GM18868 (cell line): ENCODE results near the gene FAM170B.

Source experiments
- ATAC-seq: cut with Tn5 transposase; IDR thresholded peaks from one replicate; pipeline ENCODE4 v1.9.1; 2021; ENCODE audit warnings: mild to moderate bottlenecking, moderate library complexity; ENCODE audit not compliant: unreplicated experiment

Gene FAM170B

GRCh38 chr10:49133706-49134248 lies at the start of gene FAM170B:
TSS of gene FAM170B (minus strand) at chr10:49134021. CDS start at chr10:49133918, 103 bp downstream.
- ATAC-seq = no peak

DNA sequence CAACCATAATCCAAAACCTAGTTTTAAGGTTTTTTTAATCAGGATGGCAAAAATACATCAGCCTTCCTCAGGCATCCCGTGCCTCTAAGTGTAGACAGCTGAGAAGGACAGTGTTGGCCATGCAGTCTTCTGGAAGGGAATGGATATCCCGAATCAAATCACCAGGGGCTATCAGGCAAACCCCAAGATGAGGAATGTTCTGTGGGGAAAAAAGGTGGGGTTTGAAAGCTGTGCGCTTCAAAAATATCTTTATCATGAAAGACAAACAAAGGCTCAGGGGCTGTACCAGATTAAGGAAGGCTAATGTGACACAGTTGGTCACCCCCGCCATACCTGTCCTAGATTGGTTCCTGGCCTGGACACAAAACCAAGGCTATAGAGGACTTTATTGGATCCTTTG lies 49.0 kb upstream of the FAM170B start:
- no peak for ATAC-seq

DNA sequence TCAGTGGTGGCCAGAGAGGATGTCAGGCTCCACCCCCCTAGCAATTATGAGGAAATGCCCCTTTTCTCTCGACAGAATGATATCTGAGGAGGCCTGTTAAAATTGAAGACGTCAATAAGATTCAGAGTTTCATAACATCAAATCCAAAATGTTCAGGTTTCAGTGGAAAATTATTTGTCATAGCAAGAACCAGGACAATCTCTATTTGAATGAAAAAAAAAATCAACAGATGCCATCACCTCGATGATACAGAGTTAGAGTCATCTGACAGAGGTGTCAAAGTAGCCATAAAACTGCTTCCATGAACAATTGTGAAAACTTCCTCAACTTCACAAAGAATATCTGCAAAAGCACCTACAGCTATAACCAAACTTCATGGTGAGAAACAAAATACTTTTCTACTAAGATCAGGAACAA lies 46.6 kb upstream of the FAM170B start:
- peak; percentile 24 for ATAC-seq

GRCh38 chr10:49179699-49180443 lies 46.0 kb upstream of the FAM170B start:
- peak; percentile 2 for ATAC-seq

DNA sequence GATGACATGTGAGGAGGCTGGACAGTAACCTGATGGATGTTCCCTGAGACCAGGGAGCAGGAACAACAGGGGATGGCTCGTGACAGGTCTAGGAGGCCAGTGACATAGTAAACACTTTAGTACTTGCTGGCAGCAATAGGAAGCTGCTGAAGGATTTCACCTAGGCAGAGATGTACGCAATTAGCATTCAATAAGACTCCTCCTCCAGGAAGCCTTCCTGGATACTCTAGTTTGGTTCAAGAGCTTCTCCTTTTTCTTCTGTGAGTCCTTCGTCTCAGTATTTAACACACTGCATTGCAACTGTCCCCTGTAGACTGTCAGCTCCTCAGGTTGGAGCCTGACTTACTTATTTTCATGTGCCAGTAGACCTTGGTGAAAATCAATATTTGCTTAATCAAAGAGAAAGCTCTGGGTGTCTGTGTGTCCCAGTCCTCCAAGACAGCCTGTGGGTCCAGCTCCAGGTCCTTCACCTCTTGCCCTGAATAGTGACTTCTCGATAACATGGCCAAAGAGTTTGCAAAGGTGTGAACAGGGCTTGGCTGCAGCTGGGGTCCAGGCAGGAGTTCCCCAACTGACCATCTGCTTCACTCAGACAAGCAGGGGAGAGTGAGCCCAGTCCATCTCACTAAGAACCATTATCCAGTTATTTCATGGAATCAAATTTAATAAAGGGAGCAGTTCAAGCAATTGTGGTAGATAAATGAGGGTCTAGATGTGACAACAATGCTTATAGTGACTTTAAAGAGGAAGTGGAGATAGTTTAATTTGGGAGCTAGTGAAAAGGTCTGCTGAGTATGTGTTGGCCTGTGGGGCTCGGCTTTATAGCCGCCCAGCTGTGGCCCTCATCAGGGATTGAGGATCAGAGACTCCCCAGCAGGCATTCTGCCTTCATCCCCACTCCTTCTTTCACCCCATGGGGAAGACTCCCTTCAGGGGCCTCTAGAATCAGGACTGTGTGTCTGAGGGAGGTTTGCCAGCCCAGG lies 45.0 kb upstream of the FAM170B start:
- ATAC-seq = no peak

DNA sequence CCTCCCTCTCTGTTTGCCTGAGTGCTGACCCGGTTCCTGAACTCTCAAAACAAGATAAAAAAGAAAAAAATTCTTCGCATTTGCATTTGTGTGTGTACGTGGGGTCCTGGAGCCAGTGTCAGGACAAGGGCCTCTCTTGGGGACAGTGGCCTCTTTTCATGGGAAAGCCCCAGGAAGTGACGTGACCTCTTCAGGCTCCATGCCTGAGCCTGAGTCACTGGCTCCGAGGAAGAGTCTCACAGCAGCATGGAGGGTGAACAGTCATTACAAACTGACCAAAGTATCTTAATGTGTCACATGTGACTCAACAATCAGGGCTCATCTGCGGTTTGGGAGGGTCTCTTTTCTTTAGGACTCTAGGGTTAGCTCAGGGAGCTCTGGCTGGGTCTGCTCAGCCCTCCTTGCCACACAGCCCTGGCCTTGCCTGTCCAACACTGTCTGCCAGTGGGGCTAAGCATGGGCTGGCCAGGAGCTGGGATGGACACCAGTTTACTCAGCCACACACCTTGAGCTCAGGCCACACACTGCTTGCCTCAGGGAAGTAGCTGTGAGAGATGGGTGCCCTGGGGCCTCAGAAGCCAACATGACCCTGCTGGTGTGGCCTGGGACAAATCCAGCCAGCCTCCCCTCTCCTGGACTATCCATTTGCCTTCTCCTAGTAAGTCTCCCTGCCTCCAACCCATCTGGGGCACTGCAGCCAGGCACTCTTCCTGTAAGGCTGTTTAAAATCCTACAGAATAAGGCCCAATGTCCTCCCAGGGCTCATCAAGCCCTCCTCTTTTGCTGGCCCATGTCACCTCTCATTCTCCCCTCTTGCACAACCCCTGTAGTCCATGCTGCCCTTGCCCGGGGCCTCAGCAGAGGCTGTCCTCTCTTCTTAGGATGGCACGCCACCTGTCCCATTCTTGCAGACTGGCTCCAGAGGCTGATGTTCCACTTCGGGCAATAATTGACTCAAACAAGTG lies 43.9 kb upstream of the FAM170B start:
- ATAC-seq = peak; percentile 81

GRCh38 chr10:49176310-49177268 lies 42.8 kb upstream of the FAM170B start:
- ATAC-seq = no peak

DNA sequence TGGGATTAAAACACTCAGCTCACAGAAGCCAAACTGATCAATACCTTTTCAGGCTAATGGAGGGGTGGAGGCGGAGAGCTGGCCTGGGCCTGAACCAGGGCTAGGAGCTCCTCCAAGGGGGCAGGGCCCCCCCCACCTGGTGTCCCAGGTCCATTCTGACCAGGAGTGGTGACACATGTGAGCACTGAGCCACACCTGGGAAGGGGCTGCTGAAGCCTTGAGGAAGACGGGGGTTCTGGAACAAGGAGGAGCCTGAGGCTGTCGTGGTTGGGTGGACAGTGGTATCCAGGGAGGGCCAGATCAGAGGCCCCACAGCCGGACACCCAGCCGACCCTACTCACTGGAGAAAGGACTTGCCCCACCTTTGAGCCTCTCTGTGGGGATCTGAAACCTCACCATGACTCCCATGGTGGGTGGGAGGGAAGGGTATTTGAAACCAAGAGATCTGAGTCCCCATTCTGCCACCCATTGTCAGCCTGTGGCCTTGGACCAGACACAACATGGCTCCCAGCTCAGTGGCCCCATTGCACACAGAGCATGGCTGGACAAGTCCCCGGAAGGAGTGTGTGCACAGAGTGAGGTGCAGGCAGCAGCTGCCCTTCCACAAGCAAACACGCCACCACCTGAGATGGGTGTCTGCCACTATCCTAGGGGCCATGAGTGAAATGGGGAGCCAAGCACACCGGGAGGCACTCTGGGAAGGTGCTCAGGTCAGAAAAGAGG lies 41.9 kb upstream of the FAM170B start:
- ATAC-seq = no peak

DNA sequence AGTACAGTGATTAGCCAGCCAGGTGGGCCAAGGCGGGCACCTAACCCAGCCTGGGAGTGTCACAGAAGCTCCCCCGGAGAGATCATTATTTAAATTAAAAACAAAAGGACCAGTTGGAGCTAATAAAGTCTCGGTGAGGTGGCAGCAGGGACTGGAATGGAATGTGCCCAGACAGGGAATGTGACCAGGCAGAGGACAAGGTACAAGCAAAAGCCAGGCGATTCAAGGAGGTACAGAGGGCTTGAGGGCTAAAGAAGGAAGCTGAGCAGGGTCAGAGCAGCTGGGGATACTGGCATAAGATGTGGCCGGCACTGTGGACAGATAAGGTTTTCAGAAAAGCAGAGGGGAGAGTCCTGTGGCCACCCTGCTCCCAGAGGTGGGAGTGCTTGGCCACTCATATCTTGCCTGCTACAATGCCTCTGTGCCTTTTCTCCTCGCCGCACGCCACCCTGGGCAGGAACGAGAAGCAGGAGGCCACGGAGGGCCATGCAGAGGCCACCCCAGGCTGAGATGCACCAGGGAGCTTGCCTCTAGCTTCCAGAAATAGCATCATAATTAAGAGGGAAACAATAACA lies 41.2 kb upstream of the FAM170B start:
- no peak for ATAC-seq

GRCh38 chr10:49174261-49174925 lies 40.6 kb upstream of the FAM170B start:
- no peak for ATAC-seq

- no peak for ATAC-seq
Observed at GRCh38 chr10:49173853-49174252, 40.0 kb upstream of the FAM170B start.

DNA sequence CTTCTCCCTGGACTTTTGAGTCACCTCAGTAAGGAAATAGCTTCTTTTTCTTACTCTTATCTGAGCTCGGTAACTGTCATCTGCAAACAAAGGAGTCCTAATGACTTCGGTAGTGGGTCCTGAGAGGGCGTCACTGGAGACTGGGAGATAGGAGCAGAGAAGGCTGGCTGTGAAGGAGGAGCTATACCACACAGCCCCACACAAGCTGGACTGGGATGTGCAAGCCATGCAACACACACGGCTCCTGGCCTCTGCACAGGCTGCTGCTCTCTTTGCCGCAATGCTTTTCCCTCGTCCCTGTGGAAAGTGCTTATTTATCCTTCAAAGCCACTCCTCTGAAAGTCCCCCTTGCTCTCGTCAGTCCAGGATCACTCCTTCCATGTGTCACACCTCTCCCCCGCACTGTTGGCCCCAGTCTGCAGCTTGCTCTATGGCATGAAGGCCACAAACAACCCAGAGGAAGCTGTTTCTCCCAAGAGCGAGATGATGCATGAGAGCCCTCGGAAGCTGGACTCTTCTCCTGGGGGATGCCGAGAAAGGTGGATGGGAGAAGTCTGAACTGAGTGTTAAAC lies 39.5 kb upstream of the FAM170B start:
- ATAC-seq = no peak

- ATAC-seq = no peak
Observed at GRCh38 chr10:49172777-49173132, 38.9 kb upstream of the FAM170B start.

DNA sequence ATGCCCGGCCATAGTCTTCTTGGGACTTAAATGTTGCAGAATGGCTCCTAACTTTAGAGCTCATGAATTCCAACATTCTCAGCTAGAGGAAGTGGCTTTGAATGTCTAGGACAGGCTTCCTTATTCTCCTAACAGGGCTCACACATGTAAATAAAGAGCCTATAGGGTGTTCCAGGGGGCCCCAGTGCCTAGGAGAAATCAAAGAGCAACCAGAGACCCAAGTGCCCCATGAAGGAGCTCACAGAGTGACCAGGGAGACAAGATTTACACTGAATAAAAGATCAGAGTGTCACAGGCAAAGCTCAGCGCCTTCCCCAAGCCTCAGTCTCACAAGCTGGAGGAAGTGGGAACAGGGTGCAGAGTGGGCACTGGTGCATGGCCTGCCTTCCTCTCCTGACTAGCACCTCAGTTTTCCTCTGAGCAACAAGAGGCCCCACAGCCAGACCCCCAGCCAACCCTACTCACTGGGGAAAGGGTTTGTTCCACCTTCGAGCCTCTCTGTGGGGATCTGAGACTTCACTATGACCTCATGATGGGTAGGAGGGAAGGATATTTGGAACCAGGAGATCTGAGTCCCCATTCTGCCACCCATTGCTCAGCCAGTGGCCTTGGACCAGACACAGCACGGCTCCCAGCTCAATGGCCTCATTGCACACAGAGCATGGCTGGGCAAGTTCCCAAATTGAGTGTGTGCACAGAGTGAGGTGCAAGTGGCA lies 38.4 kb upstream of the FAM170B start:
- ATAC-seq = peak; percentile 40

- no peak for ATAC-seq
Observed at GRCh38 chr10:49171326-49172060, 37.7 kb upstream of the FAM170B start.
